Prostate gland (tissue), 2 donors: ENCODE data around the gene PTBP3.

Experiments
- CTCF ChIP-seq, 4 experiments: fragments of 200-600 bp in 2 of 4; fragments of 450-650 bp in 2 of 4; sonication (generic) in 2 of 4; IDR thresholded peaks; 1 replicate in 3 of 4; 2 replicates in 1 of 4; pipeline ENCODE4 v1.5.1; 2016 to 2019; ENCODE audit warnings: antibody characterized with exemption in 4 of 4, mild to moderate bottlenecking in 2 of 4, moderate library complexity in 2 of 4
- POLR2A ChIP-seq: fragments of 450-650 bp; IDR thresholded peaks from one replicate; pipeline ENCODE4 v1.6.1; 2016; ENCODE audit warnings: antibody characterized with exemption, mild to moderate bottlenecking
- POLR2AphosphoS5 ChIP-seq: sonication (generic); formaldehyde crosslinking; IDR thresholded peaks from one replicate; pipeline ENCODE4 v1.6.1; 2017; ENCODE audit warnings: antibody characterized with exemption

GRCh38 chr9:112274600-112274999 lies 58.8 kb downstream of the PTBP3 start:
- no peak for TF ChIP-seq CTCF (IDR thresholded peaks at IDR 0.05)
- no peak for TF ChIP-seq POLR2AphosphoS5
- no peak for TF ChIP-seq POLR2A
